ENCODE data around the gene PVALEF.
"Not testable (repeated sequence)": the region's sequence is repeated elsewhere in the genome, so short reads cannot be mapped to it uniquely, and the experiment has no call there.

Gene PVALEF

DNA sequence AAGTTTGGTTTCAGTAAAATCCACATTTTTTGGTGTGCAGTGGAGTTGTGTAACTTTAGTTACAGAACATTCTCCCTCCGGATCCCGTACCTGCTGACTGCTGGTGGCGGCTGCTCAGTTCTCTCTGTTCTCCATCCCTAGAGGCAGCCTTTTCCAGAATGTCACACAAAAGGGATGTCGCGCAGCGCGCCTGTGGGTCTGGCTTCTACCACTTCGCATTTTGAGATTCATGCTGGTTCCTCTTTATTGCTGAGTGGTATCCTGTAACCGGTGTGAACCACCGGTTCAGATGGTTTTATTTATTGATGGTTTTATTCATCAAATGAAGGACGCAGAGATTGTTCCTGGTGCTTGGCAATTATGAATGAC lies 58.4 kb downstream of the PVALEF start:
- Mint-ChIP-seq H3K27ac (peak overlapping the region; percentile 83), H3K36me3 (ENCODE audit: low read depth) (peaks cover 16% of the 10 kb centered on the region), H3K27me3 (no peaks in the 10 kb centered on the region), H3K9me3 (no peaks in the 10 kb centered on the region), H3K4me3 (peak overlapping the region; percentile 70), H3K4me1 (ENCODE audit: low read depth) (peaks cover 21% of the 10 kb centered on the region)
- DNase-seq: peak; percentile 52

DNA sequence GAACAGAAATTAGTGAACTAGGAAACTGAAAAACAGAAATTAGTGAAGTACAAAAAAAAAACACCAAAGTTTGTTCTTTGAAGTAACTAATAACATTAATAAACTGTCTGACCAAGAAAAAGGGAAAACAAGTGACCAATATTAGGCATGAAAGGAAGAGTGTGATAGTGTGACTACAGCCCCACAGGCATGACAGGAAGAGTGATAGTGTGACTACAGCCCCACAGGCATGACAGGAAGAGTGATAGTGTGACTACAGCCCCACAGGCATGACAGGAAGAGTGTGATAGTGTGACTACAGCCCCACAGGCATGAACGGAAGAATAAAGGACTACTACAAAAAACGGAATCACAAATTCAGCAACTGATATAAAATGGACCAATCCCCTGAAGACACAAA lies 62.3 kb downstream of the PVALEF start:
- Mint-ChIP-seq H3K4me1 (ENCODE audit: low read depth) (peaks cover 14% of the 10 kb centered on the region), H3K36me3 (ENCODE audit: low read depth) (peaks cover 24% of the 10 kb centered on the region)
- not testable (repeated sequence) for H3K27ac Mint-ChIP-seq

DNA sequence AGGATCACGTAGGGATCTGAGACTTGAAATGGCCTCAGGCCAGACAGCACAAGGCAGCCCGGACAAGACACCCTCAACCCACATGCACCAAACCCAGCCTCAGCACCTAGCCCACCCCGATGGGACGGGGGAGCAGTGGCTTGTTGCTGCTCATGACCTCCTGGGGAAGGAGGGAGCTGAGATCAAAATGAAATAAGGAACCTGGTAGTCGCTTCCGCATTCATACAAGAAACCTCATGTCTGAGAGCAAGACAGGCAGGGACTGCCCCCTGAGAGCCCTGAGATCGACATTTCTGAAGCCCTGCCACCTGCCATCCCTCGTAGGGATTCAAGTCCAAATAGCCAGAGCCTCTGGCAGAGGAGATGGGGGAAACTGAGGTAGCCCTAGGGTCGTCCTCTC lies 63.1 kb downstream of the PVALEF start:
- Mint-ChIP-seq H3K9me3 (no peaks in the 10 kb centered on the region), H3K4me1 (ENCODE audit: low read depth) (peaks cover 12% of the 10 kb centered on the region), H3K27me3 (no peaks in the 10 kb centered on the region), H3K4me3 (no peak overlapping the region), H3K27ac (peak overlapping the region; percentile 7), H3K36me3 (ENCODE audit: low read depth) (peaks cover 30% of the 10 kb centered on the region)
- DNase-seq: no peak

More for the DNA sequence above, 62.3 kb downstream of the PVALEF start:
- not testable (repeated sequence) for H3K4me3 Mint-ChIP-seq, DNase-seq, H3K27me3 Mint-ChIP-seq, H3K9me3 Mint-ChIP-seq

DNA sequence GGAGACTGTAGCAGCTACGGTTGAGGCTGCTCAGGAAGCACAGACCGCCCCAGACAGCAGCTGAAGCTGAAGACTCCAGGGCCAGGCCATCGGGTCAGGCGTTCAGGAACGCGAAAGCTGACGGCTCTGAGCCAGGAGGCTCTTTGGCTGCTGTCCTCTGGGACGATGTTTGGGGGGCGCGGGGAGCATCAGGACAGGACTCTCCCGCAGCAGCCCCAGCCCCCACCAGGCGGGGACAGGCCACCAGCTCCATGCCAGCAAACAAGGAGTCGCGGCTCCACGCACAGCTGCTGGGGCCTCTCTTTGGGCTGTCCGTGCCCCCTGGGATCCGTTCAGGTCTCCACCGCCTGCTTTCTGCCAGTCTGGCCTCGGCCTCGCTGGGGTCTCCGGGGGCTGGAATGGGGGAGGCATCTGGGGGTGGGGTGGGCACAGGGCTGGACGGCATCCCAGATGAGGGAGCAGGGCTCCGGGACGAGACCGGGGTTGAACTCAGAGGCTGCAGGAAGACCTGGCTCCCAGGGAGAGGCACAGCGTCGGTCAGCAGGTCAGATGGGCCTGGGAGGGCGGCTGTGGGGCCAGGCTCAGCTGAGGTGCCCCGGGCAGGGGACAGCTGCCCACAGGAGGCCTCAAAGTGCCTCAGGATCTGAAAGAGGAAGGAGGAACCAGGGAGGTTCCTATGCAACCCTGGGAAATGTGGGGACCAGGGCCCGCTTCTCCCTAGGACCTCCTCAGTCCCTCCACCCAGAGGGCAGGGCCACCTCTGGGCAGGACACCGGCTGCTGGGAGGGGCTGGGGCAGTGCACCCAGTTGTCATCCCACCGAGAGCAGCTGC lies 63.7 kb downstream of the PVALEF start:
- peaks cover 30% of the 10 kb centered on the region for H3K36me3 Mint-ChIP-seq (ENCODE audit: low read depth)

DNA sequence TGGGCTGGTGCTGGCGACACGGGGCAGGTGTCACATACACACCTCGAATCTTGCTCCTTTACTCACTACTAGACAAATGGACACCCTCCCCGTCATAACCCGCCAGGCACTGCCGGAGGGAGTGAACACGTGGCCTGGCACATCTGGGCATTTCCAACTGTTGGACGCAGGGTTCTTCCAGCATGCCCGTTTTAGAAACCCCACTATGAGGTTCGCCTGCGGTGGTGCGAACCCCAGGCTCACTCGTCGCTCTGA lies 64.3 kb downstream of the PVALEF start:
- H3K9me3 Mint-ChIP-seq: no peaks in the 10 kb centered on the region
- peaks cover 31% of the 10 kb centered on the region for H3K36me3 Mint-ChIP-seq (ENCODE audit: low read depth)
- no peak overlapping the region for H3K4me3 Mint-ChIP-seq
- H3K27ac Mint-ChIP-seq: no peak overlapping the region
- no peaks in the 10 kb centered on the region for H3K27me3 Mint-ChIP-seq
- peaks cover 6% of the 10 kb centered on the region for H3K4me1 Mint-ChIP-seq (ENCODE audit: low read depth)
- no peak for DNase-seq

More for the DNA sequence above, 63.7 kb downstream of the PVALEF start:
- Mint-ChIP-seq H3K4me1 (ENCODE audit: low read depth) (peaks cover 6% of the 10 kb centered on the region), H3K4me3 (no peak overlapping the region), H3K9me3 (no peaks in the 10 kb centered on the region), H3K27ac (no peak overlapping the region), H3K27me3 (no peaks in the 10 kb centered on the region)
- DNase-seq: no peak

DNA sequence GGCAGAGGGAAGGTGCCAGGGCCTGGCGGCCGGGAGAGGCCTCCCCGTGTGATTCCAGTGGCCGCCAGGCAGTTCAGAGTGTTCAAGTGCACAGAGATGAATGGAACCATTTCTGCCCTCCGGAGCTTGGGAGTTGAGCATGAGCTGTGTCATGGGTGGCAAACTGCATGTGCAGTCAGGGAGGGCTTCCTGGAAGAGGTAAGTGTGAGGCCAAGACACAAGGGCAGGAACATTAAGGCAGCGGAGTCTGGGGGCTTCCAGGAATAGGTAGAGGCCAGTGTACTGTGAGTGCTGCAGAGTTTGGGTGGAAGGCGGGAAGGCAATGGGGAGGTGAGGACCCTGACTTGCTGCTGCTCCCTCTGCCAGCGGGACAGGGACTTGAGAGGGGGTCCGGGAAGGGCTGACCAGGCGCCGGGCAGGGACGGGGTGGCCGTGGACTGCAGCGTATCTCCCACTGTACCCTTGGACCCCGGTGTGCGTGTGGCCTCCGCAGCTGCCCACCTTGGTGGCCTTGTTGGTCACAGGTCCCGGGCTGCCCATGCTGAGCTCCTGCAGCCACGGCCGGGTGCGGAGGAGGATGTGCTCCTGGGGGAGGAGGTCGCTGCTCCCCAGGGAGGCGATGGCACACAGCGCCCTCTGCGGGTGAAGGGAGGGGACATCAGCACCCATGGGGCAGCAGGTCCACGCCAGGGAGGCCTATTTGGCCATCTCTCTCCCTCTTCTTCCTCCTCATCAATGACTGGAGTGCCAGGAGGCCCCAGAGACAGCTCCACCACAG lies 64.9 kb downstream of the PVALEF start:
- Mint-ChIP-seq H3K4me1 (ENCODE audit: low read depth) (peaks cover 8% of the 10 kb centered on the region), H3K36me3 (ENCODE audit: low read depth) (peaks cover 38% of the 10 kb centered on the region), H3K4me3 (no peak overlapping the region), H3K27ac (no peak overlapping the region), H3K9me3 (no peaks in the 10 kb centered on the region), H3K27me3 (no peaks in the 10 kb centered on the region)
- DNase-seq: no peak

DNA sequence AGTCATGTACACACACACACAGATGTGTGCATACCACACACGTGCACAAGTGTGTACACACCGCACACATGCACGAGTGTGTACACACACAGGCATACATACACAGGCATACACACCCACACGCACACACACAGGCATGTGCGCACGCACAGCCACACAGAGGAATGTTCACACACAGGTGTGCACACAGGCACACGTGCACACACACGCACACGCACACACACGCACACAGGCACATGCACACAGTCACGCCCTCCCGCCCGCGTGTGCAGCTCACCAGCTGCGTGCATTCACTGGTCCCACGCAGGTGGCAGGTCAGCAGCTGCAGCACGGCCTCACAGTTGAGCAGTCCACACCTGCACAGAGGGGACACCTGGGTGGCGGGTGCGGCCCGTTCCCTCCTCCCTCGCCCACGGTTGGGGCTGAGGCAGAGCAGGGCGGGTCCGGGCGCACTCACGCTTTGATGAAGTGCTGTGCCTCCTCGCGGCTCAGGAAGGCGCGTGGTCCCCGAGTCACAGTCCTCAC lies 65.9 kb downstream of the PVALEF start:
- H3K9me3 Mint-ChIP-seq: no peaks in the 10 kb centered on the region
- DNase-seq: no peak
- peaks cover 11% of the 10 kb centered on the region for H3K4me1 Mint-ChIP-seq (ENCODE audit: low read depth)
- no peaks in the 10 kb centered on the region for H3K27me3 Mint-ChIP-seq
- H3K27ac Mint-ChIP-seq: peak overlapping the region; percentile 30
- H3K36me3 Mint-ChIP-seq (ENCODE audit: low read depth): peaks cover 40% of the 10 kb centered on the region
- no peak overlapping the region for H3K4me3 Mint-ChIP-seq

DNA sequence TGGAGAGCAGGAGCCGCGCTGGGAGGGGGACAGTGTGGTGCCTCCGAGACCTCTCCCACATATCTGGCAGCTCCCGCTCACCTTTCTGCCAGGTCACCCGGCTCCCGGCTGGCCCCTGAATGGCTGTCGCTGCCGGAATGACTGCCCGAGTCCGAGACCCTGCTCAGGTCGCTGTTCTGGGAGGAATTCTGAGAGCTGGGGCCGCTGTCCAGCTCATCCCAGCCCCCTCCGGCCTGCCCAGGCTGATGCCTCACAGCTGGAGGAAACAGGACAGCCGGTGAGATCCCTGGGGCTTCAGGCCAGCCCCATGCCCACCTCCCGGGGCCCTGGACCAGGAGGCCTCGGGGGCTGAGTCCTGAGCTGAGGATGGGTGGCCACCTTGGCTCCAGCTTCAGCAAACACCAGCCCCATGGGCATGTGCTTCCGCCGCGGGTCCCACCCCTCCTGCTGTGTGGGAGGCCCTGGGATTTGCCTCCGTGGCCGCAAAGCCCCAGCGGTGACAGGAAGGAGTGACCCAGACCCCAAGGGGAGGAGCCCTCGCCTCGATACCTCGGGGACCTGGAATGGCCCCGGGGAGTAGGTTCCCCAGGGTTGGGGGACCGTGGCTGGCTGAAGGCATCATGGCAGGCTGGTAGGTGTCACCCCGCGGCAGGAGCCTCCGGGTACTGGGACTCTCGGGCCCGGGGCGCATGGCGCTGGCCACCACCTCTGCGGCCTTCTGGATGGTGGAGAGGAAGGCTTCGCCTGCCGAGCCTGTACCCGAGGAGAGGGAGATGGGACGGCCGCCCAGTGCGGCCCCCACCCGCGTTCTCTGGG lies 66.7 kb downstream of the PVALEF start:
- H3K4me1 Mint-ChIP-seq (ENCODE audit: low read depth): peaks cover 13% of the 10 kb centered on the region
- H3K27ac Mint-ChIP-seq: no peak overlapping the region
- peaks cover 40% of the 10 kb centered on the region for H3K36me3 Mint-ChIP-seq (ENCODE audit: low read depth)
- H3K4me3 Mint-ChIP-seq: no peak overlapping the region
- H3K9me3 Mint-ChIP-seq: no peaks in the 10 kb centered on the region
- H3K27me3 Mint-ChIP-seq: no peaks in the 10 kb centered on the region
- DNase-seq: no peak

All from activated T-cell treated with anti-CD3 and anti-CD28 coated beads, Interleukin-2, amount 50 U/mL, for 24 hours (primary cell).